D721Med (cell line): ENCODE results near the gene ZNF184.

ENCODE experiments used
- DNase-seq: peaks from one replicate; pipeline ENCODE4 v3.0.0; 2011; ENCODE audit warnings: low spot score; ENCODE audit not compliant: insufficient read length
- FAIRE-seq: peaks from 2 replicates; lab custom pipeline; 2011; peaks lifted over from hg19 to GRCh38; lab: Jason Lieb, UNC
- CTCF ChIP-seq: IDR thresholded peaks from 2 replicates; pipeline ENCODE4 v1.5.1; 2012; ENCODE audit warnings: mild to moderate bottlenecking, control low read depth; ENCODE audit not compliant: insufficient read depth; ENCODE audit errors: missing control alignments

Gene ZNF184

GRCh38 chr6:27478141-27478705, 5.3 kb upstream of the ZNF184 start:
- no peak for DNase-seq
- no peak for TF ChIP-seq CTCF
- no peak for FAIRE-seq

GRCh38 chr6:27477318-27478013, 4.6 kb upstream of the ZNF184 start:
- TF ChIP-seq CTCF, result no peak
- FAIRE-seq (no peak), DNase-seq (no peak)

- no peak for FAIRE-seq
- TF ChIP-seq CTCF, result no peak
- no peak for DNase-seq
Measured at GRCh38 chr6:27476090-27476489, 3.2 kb upstream of the ZNF184 start.

- TF ChIP-seq CTCF, result no peak
- DNase-seq, result no peak
- FAIRE-seq, result no peak
Measured at GRCh38 chr6:27474672-27475071, 1.8 kb upstream of the ZNF184 start.

- no peak for TF ChIP-seq CTCF
- no peak for FAIRE-seq
- no peak for DNase-seq
Measured at GRCh38 chr6:27474172-27474465, 1.2 kb upstream of the ZNF184 start.

GRCh38 chr6:27472182-27472616, 706 bp downstream of the ZNF184 start:
- no peak for FAIRE-seq

More at GRCh38 chr6:27472182-27472616, 706 bp downstream of the ZNF184 start:
- no peak for TF ChIP-seq CTCF
- DNase-seq, result no peak
